Mucosa of descending colon (tissue), 3 donors: ENCODE results near the gene S100A13. TPM values are rescaled to one million over a fixed set of nuclear protein-coding genes. Genes with fewer than 3 reads are reported as not detected.

Experiments used
- ATAC-seq: fragments of 200-7000 bp; cut with Tn5 transposase; one replicate; pipeline ENCODE4 v1.9.1; 2020; ENCODE audit warnings: mild to moderate bottlenecking, moderate library complexity
- DNase-seq, 3 donors: peaks; one replicate each; pipeline ENCODE4 v3.0.0-alpha.2; 2020
- H3K36me3 ChIP-seq: fragments of 200-600 bp; one replicate; pipeline ENCODE4 v1.8.0; 2021; ENCODE audit warnings: low read depth, mild to moderate bottlenecking
- H3K4me1 ChIP-seq: fragments of 200-600 bp; one replicate; pipeline ENCODE4 v1.8.0; 2021; ENCODE audit warnings: low read depth, mild to moderate bottlenecking
- H3K4me3 ChIP-seq: fragments of 200-600 bp; one replicate; pipeline ENCODE4 v1.8.0; 2021; ENCODE audit warnings: mild to moderate bottlenecking
- H3K9me3 ChIP-seq: fragments of 200-600 bp; one replicate; pipeline ENCODE4 v1.8.0; 2021; ENCODE audit warnings: mild to moderate bottlenecking
- CTCF ChIP-seq: fragments of 200-600 bp; IDR thresholded peaks from one replicate; pipeline ENCODE4 v1.8.0; 2022; ENCODE audit warnings: antibody characterized with exemption, mild to moderate bottlenecking
- intact Hi-C, 2 donors: fragments of 100-400 bp; cut with DNase I in 1 of 2; cut with micrococcal nuclease in 1 of 2; formaldehyde crosslinking; loops; one replicate each; pipeline versions ENCODE4 v1.11.0 to v1.11.1; 2022; cut with DNase I, micrococcal nuclease
- total RNA-seq, 3 donors: library from RNA; stranded (reverse); fragmentation: NEBNext Ultra II Directional in 2 of 3; extraction: Animal tissue kit (Norgen Biotek cat#: 25700) in 2 of 3; gene quantifications; one replicate each; pipeline versions ENCODE4 v1.2.1 to v1.2.4, GENCODE V29; 2021 to 2023
- donor health status: DM: no; HTN: no; CAD: no; lungs with moderate emphysema.
- donor health status: DM: no; HTN: no; CAD: no.
- donor health status: DM: no; HTN: yes; CAD: no.

S100A13 gene
- total RNA-seq, 3 donors from 2014 or later: 42.3 to 102 (median 43.9) TPM

GRCh38 chr1:153619171-153619570 lies 8.1 kb downstream of the S100A13 start:
- ATAC-seq (no peak), DNase-seq (peak in 2 of 3 donors; percentile 9 to 24)
- TF ChIP-seq CTCF: no peak
- Histone ChIP-seq H3K4me3 (no peak overlapping the region), H3K36me3 (no peaks in the 10 kb centered on the region), H3K9me3 (no peaks in the 10 kb centered on the region), H3K4me1 (peaks cover 17% of the 10 kb centered on the region)
- intact Hi-C loops: no loop called here

DNA sequence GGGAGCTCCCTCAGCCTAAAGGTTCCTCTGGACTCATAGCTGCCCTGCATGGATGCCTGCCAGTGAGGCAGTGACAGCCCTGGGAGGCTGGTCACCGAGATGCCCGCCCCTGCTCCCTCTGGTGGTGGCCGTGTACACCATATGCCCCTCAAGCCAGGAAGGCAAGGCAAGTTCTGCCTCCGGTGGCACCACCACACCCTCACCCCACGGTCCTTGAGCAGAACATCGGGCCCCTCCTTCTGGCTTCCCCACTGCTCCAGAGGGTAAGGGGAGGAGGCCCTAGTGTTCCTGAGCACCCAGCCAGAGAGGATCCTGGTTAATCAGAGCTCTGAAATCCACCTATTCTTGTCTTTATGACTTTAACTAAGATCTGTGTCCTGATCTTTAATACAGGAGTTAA lies 9.6 kb downstream of the S100A13 start:
- Histone ChIP-seq H3K4me3 (no peak overlapping the region), H3K9me3 (no peaks in the 10 kb centered on the region), H3K36me3 (no peaks in the 10 kb centered on the region), H3K4me1 (peaks cover 17% of the 10 kb centered on the region)
- DNase-seq (peak; percentile 87 to 94 (median 90)), ATAC-seq (peak; percentile 72)
- TF ChIP-seq CTCF: no peak
- intact Hi-C loops: no loop called here

- no peaks in the 10 kb centered on the region for H3K36me3 ChIP-seq
- no peak for TF ChIP-seq CTCF
- no peak for DNase-seq
- peak; percentile 5 for ATAC-seq
- no peaks in the 10 kb centered on the region for H3K9me3 ChIP-seq
- H3K4me1 ChIP-seq: peaks cover 17% of the 10 kb centered on the region
- intact Hi-C loops: no loop called here
- no peak overlapping the region for H3K4me3 ChIP-seq
These were observed 10.4 kb downstream of the S100A13 start for GRCh38 chr1:153616917-153617311.

GRCh38 chr1:153616144-153616916 lies 11.0 kb downstream of the S100A13 start, which contains the start of gene S100A14:
TSS of gene S100A14 (minus strand) at chr1:153616325. CDS start at chr1:153615858, 467 bp downstream.
- no peak for TF ChIP-seq CTCF
- Histone ChIP-seq H3K9me3 (no peaks in the 10 kb centered on the region), H3K36me3 (no peaks in the 10 kb centered on the region), H3K4me1 (peaks cover 17% of the 10 kb centered on the region), H3K4me3 (no peak within 1 kb of the TSS)
- intact Hi-C loops: no loop called here
- ATAC-seq: peak; percentile 79
- peak; percentile 93 to 96 (median 94) for DNase-seq

- no peak for TF ChIP-seq CTCF
- Histone ChIP-seq H3K4me3 (no peak overlapping the region), H3K36me3 (no peaks in the 10 kb centered on the region), H3K9me3 (no peaks in the 10 kb centered on the region), H3K4me1 (peaks cover 25% of the 10 kb centered on the region)
- ATAC-seq: no peak
- DNase-seq: peak in 1 of 3 donors; percentile 46
- intact Hi-C loops: no loop called here
These were observed 11.9 kb downstream of the S100A13 start for GRCh38 chr1:153615406-153615805.
